WI38 (cell line): ENCODE measurements around the gene NPAS1.
"Not testable (repeated sequence)": the region's sequence is repeated elsewhere in the genome, so short reads cannot be mapped to it uniquely, and the experiment has no call there.

Source experiments
- H3K4me3 ChIP-seq: 2 replicates; pipeline ENCODE4 v1.5.1; 2011; ENCODE audit warnings: low read depth, mild to moderate bottlenecking, control low read depth, low read length
- CTCF ChIP-seq: IDR thresholded peaks from 2 replicates; pipeline ENCODE4 v1.5.1; 2012; ENCODE audit warnings: low read depth, mild to moderate bottlenecking, control low read depth, low read length

NPAS1 gene

GRCh38 chr19:47074621-47075020 is 55.0 kb downstream of the NPAS1 start:
- TF ChIP-seq CTCF = no peak
- no peak overlapping the region for H3K4me3 ChIP-seq

- H3K4me3 ChIP-seq = no peak overlapping the region
- no peak for TF ChIP-seq CTCF
These were observed 55.7 kb downstream of the NPAS1 start for GRCh38 chr19:47075179-47075810.

DNA sequence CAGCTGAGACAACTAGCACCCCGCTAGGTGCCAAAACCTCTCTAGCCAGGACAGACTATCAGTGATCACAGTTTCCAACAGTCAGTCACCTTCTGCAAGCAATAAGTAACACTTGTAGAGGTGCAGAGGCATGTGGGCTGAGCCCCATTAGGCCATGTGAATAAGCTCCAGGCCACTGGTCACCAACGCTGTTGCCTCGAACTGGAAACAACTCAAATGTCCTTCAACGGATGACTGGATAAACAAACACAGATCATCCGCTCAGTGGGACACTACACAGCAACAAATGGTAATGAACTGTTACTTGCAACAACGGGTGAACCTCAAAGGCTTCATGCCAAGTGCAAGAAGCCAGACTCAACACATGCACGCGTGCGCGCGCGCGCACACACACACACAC is 56.3 kb downstream of the NPAS1 start:
- no peak for TF ChIP-seq CTCF
- no peak overlapping the region for H3K4me3 ChIP-seq

- not testable (repeated sequence) for H3K4me3 ChIP-seq
These were observed 58.7 kb downstream of the NPAS1 start for GRCh38 chr19:47078351-47078750.

DNA sequence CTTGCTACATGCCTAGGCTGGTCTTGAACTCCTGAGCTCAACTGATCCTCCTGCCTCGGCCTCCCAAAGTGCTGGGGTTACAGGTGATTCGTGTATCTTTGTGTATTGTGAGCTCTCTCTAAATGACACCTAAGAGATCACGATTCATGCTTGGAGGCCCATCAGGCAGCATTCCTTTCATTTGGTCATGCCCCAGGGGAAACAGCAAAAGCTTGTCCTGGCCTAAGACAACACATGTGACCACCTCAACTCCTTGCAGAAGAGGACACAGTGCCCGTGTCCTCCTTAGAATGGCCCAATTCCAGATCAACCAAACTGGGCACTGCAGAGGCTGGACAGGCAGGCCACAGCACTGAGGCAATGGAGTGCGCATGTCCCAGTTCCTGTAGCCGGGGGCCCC is 61.5 kb downstream of the NPAS1 start:
- no peak for TF ChIP-seq CTCF
- no peak overlapping the region for H3K4me3 ChIP-seq

GRCh38 chr19:47082493-47082892 is 62.9 kb downstream of the NPAS1 start:
- no peak overlapping the region for H3K4me3 ChIP-seq

DNA sequence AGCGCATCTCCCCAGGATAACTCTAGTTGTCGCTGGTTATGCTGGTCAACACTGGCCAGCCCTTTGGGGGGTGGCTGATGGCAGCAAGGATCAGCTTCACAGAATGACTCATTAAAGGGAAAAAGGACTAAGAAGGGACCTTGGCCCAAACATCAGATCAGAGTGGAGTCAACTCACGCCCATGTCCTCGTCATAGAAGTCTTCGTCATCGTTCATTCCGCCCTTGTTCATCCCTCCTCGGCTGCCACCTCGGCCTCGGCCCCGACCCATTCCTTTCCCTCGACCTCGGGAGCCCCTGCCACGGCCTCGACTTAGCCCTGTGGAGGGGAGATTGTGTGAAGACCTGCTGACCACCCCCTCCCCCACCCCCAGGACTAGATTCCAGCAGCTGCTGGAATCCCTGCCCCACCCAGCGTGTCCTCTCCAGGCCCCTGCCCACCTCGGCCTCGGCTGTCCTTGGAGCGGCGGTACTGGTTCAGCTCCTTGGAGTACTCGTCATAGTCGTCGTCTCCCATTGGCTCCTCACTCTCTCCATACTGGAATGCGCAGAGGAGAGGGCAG is 65.3 kb downstream of the NPAS1 start:
- H3K4me3 ChIP-seq = no peak overlapping the region
- TF ChIP-seq CTCF = no peak

More at GRCh38 chr19:47082493-47082892, 62.9 kb downstream of the NPAS1 start:
- TF ChIP-seq CTCF = no peak

DNA sequence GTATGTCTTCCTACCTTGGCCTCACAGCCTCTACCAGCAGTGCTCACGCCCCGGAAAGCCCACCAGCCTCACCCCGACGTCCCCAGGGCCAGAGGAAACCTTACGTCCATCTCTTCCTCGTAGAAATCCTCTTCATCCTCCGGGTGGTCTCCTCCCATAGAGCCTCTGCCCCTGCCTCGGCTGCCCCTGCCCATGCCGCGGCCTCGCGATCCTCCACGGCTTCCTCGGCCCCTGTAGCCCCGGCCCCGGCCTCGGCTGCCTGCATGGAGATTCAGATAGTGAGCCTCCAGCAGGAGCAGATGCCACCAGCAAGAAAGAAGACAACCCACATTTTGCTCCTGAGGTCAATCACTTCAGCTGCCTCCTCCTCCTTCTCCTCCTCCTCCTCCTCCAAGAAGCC is 66.6 kb downstream of the NPAS1 start:
- no peak overlapping the region for H3K4me3 ChIP-seq
- TF ChIP-seq CTCF = no peak
